Keratinocyte (primary cell): ENCODE measurements around the gene DOLPP1.

Experiments
- EZH2 ChIP-seq: IDR thresholded peaks from one replicate; pipeline ENCODE4 v1.6.1; 2012; ENCODE audit warnings: inconsistent platforms, mild to moderate bottlenecking, low read length, moderate library complexity
- TF ChIP-seq, protein P1 (sequence below), 3 experiments: IDR thresholded peaks in 1 of 3; conservative IDR thresholded peaks in 1 of 3; optimal IDR thresholded peaks in 1 of 3; 2 replicates in 2 of 3; 3 replicates in 1 of 3; pipeline versions ENCODE3 to v1.5.1; 2011; ENCODE audit warnings: low read length in 3 of 3, mild to moderate bottlenecking in 3 of 3, moderate library complexity in 2 of 3, control low read depth in 1 of 3, inconsistent platforms in 1 of 3; ENCODE audit not compliant: insufficient read depth in 2 of 3; ENCODE audit errors: extremely low read depth in 1 of 3

DNA sequence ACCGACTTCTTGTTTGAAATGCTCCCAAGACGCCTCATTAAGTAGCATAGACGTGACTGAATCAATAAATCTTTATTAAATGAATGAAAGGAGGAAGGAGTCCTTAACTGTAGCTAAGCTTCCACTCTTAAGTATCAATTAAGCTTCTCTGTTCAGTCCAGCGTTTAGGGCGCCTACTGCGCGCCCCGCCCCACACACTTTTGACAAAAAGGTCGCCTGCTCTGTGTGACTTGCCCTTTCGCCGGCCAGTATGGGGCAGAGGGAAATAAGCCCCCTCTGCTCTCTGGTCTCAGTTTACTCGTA, 662 bp upstream of the DOLPP1 start:
- TF ChIP-seq, protein P1, sequence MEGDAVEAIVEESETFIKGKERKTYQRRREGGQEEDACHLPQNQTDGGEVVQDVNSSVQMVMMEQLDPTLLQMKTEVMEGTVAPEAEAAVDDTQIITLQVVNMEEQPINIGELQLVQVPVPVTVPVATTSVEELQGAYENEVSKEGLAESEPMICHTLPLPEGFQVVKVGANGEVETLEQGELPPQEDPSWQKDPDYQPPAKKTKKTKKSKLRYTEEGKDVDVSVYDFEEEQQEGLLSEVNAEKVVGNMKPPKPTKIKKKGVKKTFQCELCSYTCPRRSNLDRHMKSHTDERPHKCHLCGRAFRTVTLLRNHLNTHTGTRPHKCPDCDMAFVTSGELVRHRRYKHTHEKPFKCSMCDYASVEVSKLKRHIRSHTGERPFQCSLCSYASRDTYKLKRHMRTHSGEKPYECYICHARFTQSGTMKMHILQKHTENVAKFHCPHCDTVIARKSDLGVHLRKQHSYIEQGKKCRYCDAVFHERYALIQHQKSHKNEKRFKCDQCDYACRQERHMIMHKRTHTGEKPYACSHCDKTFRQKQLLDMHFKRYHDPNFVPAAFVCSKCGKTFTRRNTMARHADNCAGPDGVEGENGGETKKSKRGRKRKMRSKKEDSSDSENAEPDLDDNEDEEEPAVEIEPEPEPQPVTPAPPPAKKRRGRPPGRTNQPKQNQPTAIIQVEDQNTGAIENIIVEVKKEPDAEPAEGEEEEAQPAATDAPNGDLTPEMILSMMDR (optimal IDR thresholded peaks at IDR 0.05 in 1 of 3, IDR thresholded peaks at IDR 0.05 in 1 of 3, conservative IDR thresholded peaks at IDR 0.05 in 1 of 3; ENCODE audit: extremely low read depth in 1 of 3, insufficient read depth in 2 of 3, low read length in 3 of 3): no peak
- TF ChIP-seq EZH2: no peak
